IgD-negative memory B cell (primary cell): ENCODE data around the gene APLP2. TPM values are rescaled to one million over a fixed set of nuclear protein-coding genes. Genes with fewer than 3 reads are reported as not detected.
"Not testable (repeated sequence)": the region's sequence is repeated elsewhere in the genome, so short reads cannot be mapped to it uniquely, and the experiment has no call there.

Experiments
- H3K27ac Mint-ChIP-seq, 3 donors: one replicate each; pipeline ENCODE4 v1.8.0; 2020 to 2022; ENCODE audit warnings: mild to moderate bottlenecking in 3 of 3, mixed read lengths in 3 of 3, moderate library complexity in 1 of 3
- H3K27me3 Mint-ChIP-seq: one replicate; pipeline ENCODE4 v1.8.0; 2021; ENCODE audit warnings: mixed read lengths
- H3K36me3 Mint-ChIP-seq: one replicate; pipeline ENCODE4 v1.8.0; 2020; ENCODE audit warnings: mild to moderate bottlenecking, mixed read lengths
- H3K4me1 Mint-ChIP-seq, 3 donors: one replicate each; pipeline ENCODE4 v1.8.0; 2020 to 2022; ENCODE audit warnings: mixed read lengths in 3 of 3, mild to moderate bottlenecking in 1 of 3
- H3K4me3 Mint-ChIP-seq, 4 donors: one replicate each; pipeline ENCODE4 v1.8.0; 2020 to 2022; ENCODE audit warnings: mild to moderate bottlenecking in 4 of 4, mixed read lengths in 4 of 4, moderate library complexity in 3 of 4
- H3K9me3 Mint-ChIP-seq, 3 donors: one replicate each; pipeline ENCODE4 v1.8.0; 2020 to 2021; ENCODE audit warnings: mixed read lengths in 3 of 3, mild to moderate bottlenecking in 1 of 3
- polyA plus RNA-seq: library from polyadenylated mRNA; unstranded; fragments of 300-500 nt; fragmentation: Illumina TruSeq; gene quantifications from one replicate; pipeline ENCODE4 v1.2.3, GENCODE V29; 2021

Gene APLP2
- polyA plus RNA-seq, 1 donor from 2014 or later: 36.3 TPM

DNA sequence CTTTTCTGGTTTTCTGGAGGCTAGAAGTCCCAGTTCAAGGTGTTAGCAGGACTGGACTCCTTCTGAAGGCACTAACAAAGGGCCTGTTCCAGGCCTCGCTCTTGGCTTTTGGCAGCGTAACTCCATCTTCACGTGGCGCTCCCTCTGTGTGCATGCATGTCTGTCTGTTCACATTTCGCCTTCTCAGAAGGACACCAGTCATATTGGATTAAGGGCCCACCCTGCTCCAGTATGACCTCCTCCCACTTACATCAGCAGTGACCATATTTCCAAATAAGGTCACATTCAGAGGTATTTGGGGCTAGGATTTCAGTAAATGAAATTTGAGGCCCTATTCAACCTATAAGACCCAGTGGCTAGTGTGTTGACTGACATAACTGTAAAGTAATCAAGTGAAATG is 20.0 kb downstream of the APLP2 start:
- Mint-ChIP-seq H3K36me3 (peaks cover 2% of the 10 kb centered on the region), H3K9me3 (peaks cover 0 to 1% (median 0%) of the 10 kb centered on the region in 3 donors), H3K4me1 (peaks cover 6 to 15% (median 9%) of the 10 kb centered on the region in 3 donors), H3K4me3 (no peak overlapping the region), H3K27ac (no peak overlapping the region), H3K27me3 (peaks cover 3% of the 10 kb centered on the region)

DNA sequence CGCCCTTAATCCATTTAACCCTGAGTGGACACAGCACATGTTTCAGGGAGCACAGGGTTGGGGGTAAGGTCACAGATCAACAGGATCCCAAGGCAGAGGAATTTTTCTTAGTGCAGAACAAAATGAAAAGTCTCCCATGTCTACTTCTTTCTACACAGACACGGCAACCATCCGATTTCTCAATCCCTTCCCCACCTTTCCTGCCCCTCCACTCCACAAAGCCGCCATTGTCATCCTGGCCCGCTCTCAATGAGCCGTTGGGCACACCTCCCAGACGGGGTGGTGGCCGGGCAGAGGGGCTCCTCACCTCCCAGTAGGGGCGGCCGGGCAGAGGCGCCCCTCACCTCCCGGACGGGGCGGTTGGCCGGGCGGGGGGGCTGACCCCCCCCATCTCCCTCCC is 20.8 kb downstream of the APLP2 start:
- peaks cover 8 to 19% (median 11%) of the 10 kb centered on the region in 3 donors for H3K4me1 Mint-ChIP-seq

GRCh38 chr11:130091169-130091568 is 21.5 kb downstream of the APLP2 start:
- H3K4me1 Mint-ChIP-seq: peaks cover 10 to 19% (median 11%) of the 10 kb centered on the region in 3 donors
- H3K27me3 Mint-ChIP-seq, H3K4me3 Mint-ChIP-seq, H3K36me3 Mint-ChIP-seq, H3K27ac Mint-ChIP-seq, H3K9me3 Mint-ChIP-seq: not testable (repeated sequence)

More for the DNA sequence above, 20.8 kb downstream of the APLP2 start:
- H3K9me3 Mint-ChIP-seq, H3K36me3 Mint-ChIP-seq, H3K4me3 Mint-ChIP-seq, H3K27ac Mint-ChIP-seq, H3K27me3 Mint-ChIP-seq: not testable (repeated sequence)

DNA sequence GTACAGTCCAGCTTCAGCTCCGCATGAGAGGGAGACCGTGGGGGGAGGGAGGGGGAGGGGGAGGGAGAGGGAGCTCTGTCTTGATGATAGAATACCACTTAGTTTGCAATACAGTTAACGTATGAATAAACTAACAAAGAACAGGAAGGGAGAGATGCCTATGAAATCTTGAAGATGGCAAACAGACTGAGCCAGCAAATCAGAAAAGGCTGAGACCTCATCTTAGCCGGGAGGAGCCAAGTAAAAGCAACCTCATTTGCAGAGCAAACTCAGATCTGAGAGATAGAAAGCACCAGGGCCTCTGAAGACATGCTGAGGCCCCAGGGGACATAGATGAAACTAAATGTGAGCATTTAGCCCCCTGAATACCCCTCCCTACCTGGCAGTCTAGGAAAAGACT is 23.0 kb downstream of the APLP2 start:
- no peak overlapping the region for H3K4me3 Mint-ChIP-seq
- H3K9me3 Mint-ChIP-seq: no peaks in the 10 kb centered on the region
- H3K27me3 Mint-ChIP-seq: peaks cover 1% of the 10 kb centered on the region
- peaks cover 8 to 14% (median 11%) of the 10 kb centered on the region in 3 donors for H3K4me1 Mint-ChIP-seq
- no peak overlapping the region for H3K27ac Mint-ChIP-seq
- peaks cover 4% of the 10 kb centered on the region for H3K36me3 Mint-ChIP-seq

- peaks cover 6 to 14% (median 8%) of the 10 kb centered on the region in 3 donors for H3K4me1 Mint-ChIP-seq
Measured at GRCh38 chr11:130094614-130095013, 24.9 kb downstream of the APLP2 start.

DNA sequence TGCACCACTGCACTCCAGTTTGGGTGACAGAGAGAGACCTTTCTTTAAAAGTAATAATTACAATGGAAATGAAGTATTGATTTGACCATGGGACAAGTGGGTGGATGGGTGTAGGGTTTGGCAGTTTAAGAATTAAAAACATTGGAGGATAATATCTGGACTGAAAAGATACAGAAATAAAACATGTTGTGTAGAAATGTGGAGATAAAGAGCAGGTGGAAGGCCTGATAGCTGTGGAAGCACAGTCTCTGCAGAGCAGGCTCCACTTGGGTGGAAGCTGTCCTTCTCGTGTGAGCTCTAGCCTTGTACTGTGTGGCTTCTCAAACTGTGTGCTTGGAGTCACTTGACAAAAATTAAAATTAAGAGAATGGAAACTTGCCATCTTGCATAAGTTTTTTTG is 25.6 kb downstream of the APLP2 start:
- Mint-ChIP-seq H3K4me1 (peaks cover 6 to 14% (median 8%) of the 10 kb centered on the region in 3 donors), H3K27ac (no peak overlapping the region), H3K9me3 (no peaks in the 10 kb centered on the region), H3K27me3 (no peaks in the 10 kb centered on the region), H3K4me3 (peak overlapping the region in 1 of 4 donors; percentile 9), H3K36me3 (peaks cover 4% of the 10 kb centered on the region)

More at GRCh38 chr11:130094614-130095013, 24.9 kb downstream of the APLP2 start:
- peak overlapping the region in 1 of 3 donors; percentile 2 for H3K27ac Mint-ChIP-seq
- peaks cover 4% of the 10 kb centered on the region for H3K36me3 Mint-ChIP-seq
- no peaks in the 10 kb centered on the region for H3K27me3 Mint-ChIP-seq
- no peak overlapping the region for H3K4me3 Mint-ChIP-seq
- no peaks in the 10 kb centered on the region for H3K9me3 Mint-ChIP-seq

DNA sequence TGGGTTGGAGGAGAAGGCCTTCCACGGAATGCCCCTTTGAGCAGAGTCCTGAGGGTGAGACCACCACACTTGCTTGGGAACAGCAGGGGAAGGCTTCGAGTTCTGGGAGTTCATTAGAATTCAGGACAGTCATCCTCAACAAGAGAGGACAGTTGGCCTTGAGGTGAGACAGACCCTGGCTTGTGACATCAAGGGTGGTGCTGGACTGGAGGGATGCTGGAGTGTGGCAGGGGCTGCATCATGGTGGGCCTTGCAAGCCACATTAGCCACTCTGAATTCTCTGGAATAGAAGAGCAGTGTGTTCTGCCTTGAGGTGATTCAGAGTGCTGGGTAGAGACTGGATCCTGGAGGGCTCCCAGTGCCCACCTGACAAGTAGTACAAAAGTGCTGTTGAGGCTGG is 26.3 kb downstream of the APLP2 start:
- no peaks in the 10 kb centered on the region for H3K9me3 Mint-ChIP-seq
- peaks cover 6 to 14% (median 8%) of the 10 kb centered on the region in 3 donors for H3K4me1 Mint-ChIP-seq
- H3K4me3 Mint-ChIP-seq: no peak overlapping the region
- peak overlapping the region in 1 of 3 donors; percentile 48 for H3K27ac Mint-ChIP-seq
- peaks cover 4% of the 10 kb centered on the region for H3K36me3 Mint-ChIP-seq
- H3K27me3 Mint-ChIP-seq: no peaks in the 10 kb centered on the region

DNA sequence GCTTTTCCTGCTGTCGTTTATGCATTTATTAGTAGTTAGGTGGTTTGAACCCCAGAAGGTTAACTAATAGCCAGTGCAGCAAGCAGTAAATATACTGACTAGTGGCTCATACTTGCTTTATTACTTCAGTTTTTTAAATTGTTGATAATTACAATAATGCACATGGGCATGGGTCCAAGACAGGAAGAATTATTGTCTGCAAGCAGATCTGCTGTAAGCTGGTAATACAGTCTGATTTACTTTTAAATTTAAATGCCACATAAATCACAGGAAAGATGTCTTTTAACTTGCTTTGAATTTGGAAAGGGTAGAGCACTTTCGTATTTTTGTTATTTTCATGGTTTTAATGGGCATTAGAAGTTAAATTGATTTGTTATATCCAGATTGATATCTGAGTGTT is 27.1 kb downstream of the APLP2 start:
- peaks cover 4% of the 10 kb centered on the region for H3K36me3 Mint-ChIP-seq
- H3K4me3 Mint-ChIP-seq: no peak overlapping the region
- no peak overlapping the region for H3K27ac Mint-ChIP-seq
- H3K4me1 Mint-ChIP-seq: peaks cover 6 to 14% (median 8%) of the 10 kb centered on the region in 3 donors
- H3K27me3 Mint-ChIP-seq: no peaks in the 10 kb centered on the region
- H3K9me3 Mint-ChIP-seq: no peaks in the 10 kb centered on the region

DNA sequence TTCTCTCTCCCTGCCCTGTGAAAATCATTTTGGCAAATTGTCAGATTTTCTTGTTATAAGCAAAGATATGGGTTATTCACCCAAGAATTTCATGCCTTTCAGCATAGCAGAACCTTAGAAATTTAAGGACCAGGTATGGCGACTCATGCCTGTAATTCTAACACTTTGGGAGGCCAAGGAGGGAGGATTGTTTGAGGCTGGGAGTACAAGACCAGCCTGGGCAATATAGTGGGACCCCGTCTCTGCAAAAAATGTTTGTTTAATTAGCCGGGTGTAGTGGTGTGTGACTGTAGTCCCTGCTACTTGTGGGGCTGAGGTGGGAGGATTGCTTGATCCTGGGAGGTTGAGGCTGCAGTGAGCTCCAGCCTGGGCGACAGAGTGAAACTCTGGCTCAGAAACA is 27.6 kb downstream of the APLP2 start:
- H3K9me3 Mint-ChIP-seq: no peaks in the 10 kb centered on the region
- H3K4me3 Mint-ChIP-seq: no peak overlapping the region
- peaks cover 4% of the 10 kb centered on the region for H3K36me3 Mint-ChIP-seq
- no peak overlapping the region for H3K27ac Mint-ChIP-seq
- peaks cover 6 to 14% (median 8%) of the 10 kb centered on the region in 3 donors for H3K4me1 Mint-ChIP-seq
- no peaks in the 10 kb centered on the region for H3K27me3 Mint-ChIP-seq

- Mint-ChIP-seq H3K9me3 (no peaks in the 10 kb centered on the region), H3K27ac (no peak overlapping the region), H3K27me3 (no peaks in the 10 kb centered on the region), H3K4me3 (no peak overlapping the region), H3K36me3 (peaks cover 4% of the 10 kb centered on the region), H3K4me1 (peaks cover 4 to 7% (median 6%) of the 10 kb centered on the region in 3 donors)
Measured at GRCh38 chr11:130099356-130099755, 29.7 kb downstream of the APLP2 start.

GRCh38 chr11:130100381-130101095 is 30.8 kb downstream of the APLP2 start:
- Mint-ChIP-seq H3K4me1 (peaks cover 0 to 2% (median 0%) of the 10 kb centered on the region in 3 donors), H3K4me3 (no peak overlapping the region), H3K9me3 (no peaks in the 10 kb centered on the region), H3K27me3 (no peaks in the 10 kb centered on the region), H3K27ac (no peak overlapping the region), H3K36me3 (no peaks in the 10 kb centered on the region)

DNA sequence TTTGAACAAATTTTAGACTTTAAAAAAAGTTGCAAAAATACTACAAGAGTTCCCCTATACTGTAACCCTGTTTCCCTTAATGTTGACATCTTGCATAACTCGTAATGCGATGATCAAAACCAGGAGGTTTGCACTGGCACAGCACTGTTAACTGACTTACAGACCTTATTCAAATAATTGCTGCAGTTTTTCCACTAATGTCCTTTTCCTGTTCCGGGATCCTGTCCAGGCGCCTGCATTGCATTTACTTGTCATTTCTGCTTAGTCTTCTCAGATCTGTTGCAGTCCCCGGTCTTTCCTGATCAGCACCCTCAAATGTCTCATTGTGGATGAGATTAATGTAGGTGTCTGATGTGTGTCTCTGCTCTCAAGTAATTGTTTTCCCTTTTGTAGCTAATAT is 32.0 kb downstream of the APLP2 start:
- H3K4me3 Mint-ChIP-seq: no peak overlapping the region
- H3K9me3 Mint-ChIP-seq: no peaks in the 10 kb centered on the region
- peaks cover 4% of the 10 kb centered on the region for H3K36me3 Mint-ChIP-seq
- H3K27ac Mint-ChIP-seq: no peak overlapping the region
- no peaks in the 10 kb centered on the region for H3K27me3 Mint-ChIP-seq
- H3K4me1 Mint-ChIP-seq: no peaks in the 10 kb centered on the region

- peaks cover 9% of the 10 kb centered on the region for H3K36me3 Mint-ChIP-seq
- H3K4me1 Mint-ChIP-seq: no peaks in the 10 kb centered on the region
- no peaks in the 10 kb centered on the region for H3K27me3 Mint-ChIP-seq
- no peaks in the 10 kb centered on the region for H3K9me3 Mint-ChIP-seq
- no peak overlapping the region for H3K27ac Mint-ChIP-seq
- no peak overlapping the region for H3K4me3 Mint-ChIP-seq
Measured at GRCh38 chr11:130102301-130103249, 32.9 kb downstream of the APLP2 start.

- no peaks in the 10 kb centered on the region for H3K27me3 Mint-ChIP-seq
- no peak overlapping the region for H3K27ac Mint-ChIP-seq
- H3K36me3 Mint-ChIP-seq: peaks cover 9% of the 10 kb centered on the region
- no peaks in the 10 kb centered on the region for H3K4me1 Mint-ChIP-seq
- no peak overlapping the region for H3K4me3 Mint-ChIP-seq
- H3K9me3 Mint-ChIP-seq: no peaks in the 10 kb centered on the region
Measured at GRCh38 chr11:130103296-130103814, 33.7 kb downstream of the APLP2 start.

DNA sequence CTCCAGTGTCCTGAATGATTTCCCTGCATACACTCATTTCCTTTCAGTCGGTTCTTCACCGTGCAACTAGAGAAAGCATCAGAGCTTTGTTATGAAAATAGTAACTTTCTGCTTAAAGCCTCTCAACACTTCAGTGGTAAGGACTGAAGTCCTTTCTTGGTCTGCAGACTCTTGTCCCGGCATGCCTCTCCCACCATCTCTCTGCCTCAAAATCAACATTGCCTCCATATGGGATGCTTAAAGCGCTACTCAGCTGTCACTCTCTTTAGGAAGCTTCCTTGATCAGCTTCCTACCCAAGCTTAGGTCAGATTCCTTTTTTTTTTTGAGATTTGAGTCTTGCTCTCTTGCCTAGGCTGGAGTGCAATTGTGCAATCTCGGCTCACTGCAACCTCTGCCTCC is 36.7 kb downstream of the APLP2 start:
- Mint-ChIP-seq H3K9me3 (no peaks in the 10 kb centered on the region), H3K27me3 (no peaks in the 10 kb centered on the region), H3K36me3 (peaks cover 9% of the 10 kb centered on the region), H3K4me3 (no peak overlapping the region), H3K4me1 (no peaks in the 10 kb centered on the region), H3K27ac (no peak overlapping the region)
